ENCODE data around the gene METTL24. TPM values are rescaled to one million over a fixed set of nuclear protein-coding genes. Genes with fewer than 3 reads are reported as not detected.
"Not testable (repeated sequence)": the region's sequence is repeated elsewhere in the genome, so short reads cannot be mapped to it uniquely, and the experiment has no call there.

Gene METTL24
- total and polyA plus RNA-seq, 2 donors (not counting 1 experiment from before 2014, with no cell fraction given), result 0.18 to 2.6 TPM

GRCh38 chr6:110307368-110307767 lies 50.8 kb downstream of the METTL24 start:
- Histone ChIP-seq H2AFZ (ENCODE audit: low read length) (no peak overlapping the region), H4K20me1 (ENCODE audit: control insufficient read depth, extremely low read depth, insufficient read depth, low read length) (no peaks in the 10 kb centered on the region), H3K9me3 (ENCODE audit: control insufficient read depth, insufficient read depth, low read depth, low read length) (no peaks in the 10 kb centered on the region), H3K79me2 (ENCODE audit: control insufficient read depth, insufficient read depth, low read length) (no peaks in the 10 kb centered on the region), H3K27me3 (ENCODE audit: control insufficient read depth, insufficient read depth, low read length) (no peaks in the 10 kb centered on the region), H3K4me1 (ENCODE audit: control insufficient read depth, extremely low read depth, insufficient read depth, low read length) (no peaks in the 10 kb centered on the region), H3K27ac (ENCODE audit: insufficient read depth, low read length) (no peak overlapping the region), H3K4me2 (ENCODE audit: extremely low read depth, insufficient read depth, low read length) (no peak overlapping the region), H3K36me3 (ENCODE audit: control insufficient read depth, insufficient read depth, low read length) (no peaks in the 10 kb centered on the region), H3K4me3 (replicated peaks in 1 of 4; ENCODE audit: control extremely low read depth in 1 of 4, insufficient read depth in 1 of 4, low read depth in 3 of 4, low read length in 4 of 4) (no peak overlapping the region), H3K9ac (ENCODE audit: insufficient read depth, low read length) (no peak overlapping the region)
- TF ChIP-seq, protein P1, sequence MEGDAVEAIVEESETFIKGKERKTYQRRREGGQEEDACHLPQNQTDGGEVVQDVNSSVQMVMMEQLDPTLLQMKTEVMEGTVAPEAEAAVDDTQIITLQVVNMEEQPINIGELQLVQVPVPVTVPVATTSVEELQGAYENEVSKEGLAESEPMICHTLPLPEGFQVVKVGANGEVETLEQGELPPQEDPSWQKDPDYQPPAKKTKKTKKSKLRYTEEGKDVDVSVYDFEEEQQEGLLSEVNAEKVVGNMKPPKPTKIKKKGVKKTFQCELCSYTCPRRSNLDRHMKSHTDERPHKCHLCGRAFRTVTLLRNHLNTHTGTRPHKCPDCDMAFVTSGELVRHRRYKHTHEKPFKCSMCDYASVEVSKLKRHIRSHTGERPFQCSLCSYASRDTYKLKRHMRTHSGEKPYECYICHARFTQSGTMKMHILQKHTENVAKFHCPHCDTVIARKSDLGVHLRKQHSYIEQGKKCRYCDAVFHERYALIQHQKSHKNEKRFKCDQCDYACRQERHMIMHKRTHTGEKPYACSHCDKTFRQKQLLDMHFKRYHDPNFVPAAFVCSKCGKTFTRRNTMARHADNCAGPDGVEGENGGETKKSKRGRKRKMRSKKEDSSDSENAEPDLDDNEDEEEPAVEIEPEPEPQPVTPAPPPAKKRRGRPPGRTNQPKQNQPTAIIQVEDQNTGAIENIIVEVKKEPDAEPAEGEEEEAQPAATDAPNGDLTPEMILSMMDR (conservative IDR thresholded peaks at IDR 0.05 in 1 of 2, IDR thresholded peaks at IDR 0.05 in 1 of 2; ENCODE audit: low read depth in 1 of 2, low read length in 2 of 2), result no peak
- no peak for TF ChIP-seq EZH2 (IDR thresholded peaks at IDR 0.05; ENCODE audit: low read length, missing control alignments)
- no peak for DNase-seq (ENCODE audit: low read depth in 2 of 2)

GRCh38 chr6:110305832-110306231 lies 52.3 kb downstream of the METTL24 start:
- H3K79me2 ChIP-seq (ENCODE audit: control insufficient read depth, insufficient read depth, low read length); H3K4me2 ChIP-seq (ENCODE audit: extremely low read depth, insufficient read depth, low read length); H3K27me3 ChIP-seq (ENCODE audit: control insufficient read depth, insufficient read depth, low read length); H3K4me1 ChIP-seq (ENCODE audit: control insufficient read depth, extremely low read depth, insufficient read depth, low read length); H3K4me3 ChIP-seq (replicated peaks in 1 of 4; ENCODE audit: control extremely low read depth in 1 of 4, insufficient read depth in 1 of 4, low read depth in 3 of 4, low read length in 4 of 4); H3K27ac ChIP-seq (ENCODE audit: insufficient read depth, low read length); H3K9me3 ChIP-seq (ENCODE audit: control insufficient read depth, insufficient read depth, low read depth, low read length); H3K36me3 ChIP-seq (ENCODE audit: control insufficient read depth, insufficient read depth, low read length); H2AFZ ChIP-seq (ENCODE audit: low read length); H3K9ac ChIP-seq (ENCODE audit: insufficient read depth, low read length); H4K20me1 ChIP-seq (ENCODE audit: control insufficient read depth, extremely low read depth, insufficient read depth, low read length); DNase-seq (ENCODE audit: low read depth in 2 of 2): not testable (repeated sequence)

DNA sequence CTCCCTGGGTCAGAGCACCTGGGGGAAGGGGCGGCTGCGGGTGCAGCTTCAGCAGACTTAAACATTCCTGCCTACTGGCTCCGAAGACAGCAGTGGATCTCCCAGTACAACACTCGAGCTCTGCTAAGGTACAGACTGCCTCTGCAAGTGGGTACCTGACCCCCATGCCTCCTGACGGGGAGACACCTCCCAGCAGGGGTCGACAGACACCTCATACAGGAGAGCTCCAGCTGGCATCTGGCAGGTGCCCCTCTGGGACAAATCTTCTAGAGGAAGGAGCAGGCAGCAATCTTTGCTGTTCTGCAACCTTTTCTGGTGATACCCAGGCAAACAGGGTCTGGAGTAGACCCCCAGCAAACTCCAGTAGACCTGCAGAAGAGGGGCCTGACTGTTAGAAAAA lies 54.5 kb downstream of the METTL24 start:
- H3K9ac ChIP-seq (ENCODE audit: insufficient read depth, low read length); DNase-seq (ENCODE audit: low read depth in 2 of 2); H3K79me2 ChIP-seq (ENCODE audit: control insufficient read depth, insufficient read depth, low read length); H3K27ac ChIP-seq (ENCODE audit: insufficient read depth, low read length); H2AFZ ChIP-seq (ENCODE audit: low read length); H4K20me1 ChIP-seq (ENCODE audit: control insufficient read depth, extremely low read depth, insufficient read depth, low read length); H3K9me3 ChIP-seq (ENCODE audit: control insufficient read depth, insufficient read depth, low read depth, low read length); H3K27me3 ChIP-seq (ENCODE audit: control insufficient read depth, insufficient read depth, low read length); H3K36me3 ChIP-seq (ENCODE audit: control insufficient read depth, insufficient read depth, low read length); H3K4me2 ChIP-seq (ENCODE audit: extremely low read depth, insufficient read depth, low read length); H3K4me1 ChIP-seq (ENCODE audit: control insufficient read depth, extremely low read depth, insufficient read depth, low read length); H3K4me3 ChIP-seq (replicated peaks in 1 of 4; ENCODE audit: control extremely low read depth in 1 of 4, insufficient read depth in 1 of 4, low read depth in 3 of 4, low read length in 4 of 4): not testable (repeated sequence)

DNA sequence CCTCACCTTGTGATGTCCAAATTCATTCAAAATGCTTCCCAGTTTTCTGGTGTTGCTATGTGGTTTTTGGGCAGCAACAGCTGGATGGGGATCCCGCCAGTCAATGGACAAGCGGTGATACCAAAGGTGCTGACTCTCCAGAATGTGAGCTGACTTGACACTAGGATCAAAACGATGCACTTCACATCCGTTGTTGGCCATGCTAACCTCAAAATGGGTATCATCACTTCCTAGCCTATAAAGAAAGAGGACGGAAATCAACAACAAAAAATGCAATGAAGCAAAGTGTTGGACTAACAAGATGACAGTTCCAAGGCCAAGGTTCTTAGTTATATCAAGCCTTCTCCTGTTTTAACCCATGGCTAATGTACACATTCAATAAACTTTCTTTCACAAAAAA lies 59.2 kb downstream of the METTL24 start:
- TF ChIP-seq, protein P1 (conservative IDR thresholded peaks at IDR 0.05 in 1 of 2, IDR thresholded peaks at IDR 0.05 in 1 of 2; ENCODE audit: low read depth in 1 of 2, low read length in 2 of 2), result no peak
- TF ChIP-seq EZH2 (IDR thresholded peaks at IDR 0.05; ENCODE audit: low read length, missing control alignments), result no peak
- no peak for DNase-seq (ENCODE audit: low read depth in 2 of 2)

More for the DNA sequence above, 59.2 kb downstream of the METTL24 start:
- Histone ChIP-seq H2AFZ (ENCODE audit: low read length) (no peak overlapping the region), H3K9me3 (ENCODE audit: control insufficient read depth, insufficient read depth, low read depth, low read length) (no peaks in the 10 kb centered on the region), H3K36me3 (ENCODE audit: control insufficient read depth, insufficient read depth, low read length) (no peaks in the 10 kb centered on the region), H3K4me3 (replicated peaks in 1 of 4; ENCODE audit: control extremely low read depth in 1 of 4, insufficient read depth in 1 of 4, low read depth in 3 of 4, low read length in 4 of 4) (no peak overlapping the region), H3K27me3 (ENCODE audit: control insufficient read depth, insufficient read depth, low read length) (no peaks in the 10 kb centered on the region), H3K4me1 (ENCODE audit: control insufficient read depth, extremely low read depth, insufficient read depth, low read length) (no peaks in the 10 kb centered on the region), H3K9ac (ENCODE audit: insufficient read depth, low read length) (no peak overlapping the region), H3K4me2 (ENCODE audit: extremely low read depth, insufficient read depth, low read length) (no peak overlapping the region), H3K27ac (ENCODE audit: insufficient read depth, low read length) (no peak overlapping the region), H4K20me1 (ENCODE audit: control insufficient read depth, extremely low read depth, insufficient read depth, low read length) (no peaks in the 10 kb centered on the region), H3K79me2 (ENCODE audit: control insufficient read depth, insufficient read depth, low read length) (no peaks in the 10 kb centered on the region)

Data from fibroblast of lung (primary cell).